Natural killer cell treated with Interleukin-12 subunit alpha and Interleukin-12 subunit beta and Interleukin-15 and Interleukin-18, amount 100 ng/mL, for 72 hours (primary cell): ENCODE measurements around the gene KCNC1. TPM values are rescaled to one million over a fixed set of nuclear protein-coding genes. Genes with fewer than 3 reads are reported as not detected.

Source experiments
- ATAC-seq, 2 donors: fragments of 150-1000 bp; cut with Tn5 transposase in 1 of 2; sonication (Bioruptor Pico), chemical (Tn5 transposase) in 1 of 2; 2 replicates each; pipeline ENCODE4 v1.10.0; 2021
- DNase-seq: peaks from one replicate; pipeline ENCODE4 v3.0.0; 2022; ENCODE audit warnings: low spot score
- H3K27ac Mint-ChIP-seq, 2 donors: 1 replicate in 1 of 2; 2 replicates in 1 of 2; pipeline ENCODE4 v1.8.0; 2022; ENCODE audit warnings: mixed read lengths in 2 of 2, mild to moderate bottlenecking in 1 of 2, moderate library complexity in 1 of 2
- H3K27me3 Mint-ChIP-seq, 2 donors: 1 replicate in 1 of 2; 2 replicates in 1 of 2; pipeline ENCODE4 v1.8.0; 2022; ENCODE audit warnings: mixed read lengths in 2 of 2
- H3K36me3 Mint-ChIP-seq: one replicate; pipeline ENCODE4 v1.8.0; 2022; ENCODE audit warnings: mixed read lengths
- H3K4me1 Mint-ChIP-seq, 2 donors: 1 replicate in 1 of 2; 2 replicates in 1 of 2; pipeline ENCODE4 v1.8.0; 2022; ENCODE audit warnings: low read depth in 2 of 2, mixed read lengths in 2 of 2, mild to moderate bottlenecking in 1 of 2
- H3K4me3 Mint-ChIP-seq: one replicate; pipeline ENCODE4 v1.8.0; 2022; ENCODE audit warnings: mixed read lengths
- H3K9me3 Mint-ChIP-seq: 2 replicates; pipeline ENCODE4 v1.8.0; 2022; ENCODE audit warnings: mixed read lengths
- total RNA-seq, 2 donors: library from RNA; stranded (reverse); gene quantifications; one replicate each; pipeline ENCODE4 v1.2.3, GENCODE V29; 2022

Gene KCNC1
- total RNA-seq, 2 donors from 2014 or later: not detected

GRCh38 chr11:17772704-17773600 lies 38.4 kb downstream of the KCNC1 start:
- no peaks in the 10 kb centered on the region for H3K27me3 Mint-ChIP-seq
- no peak overlapping the region for H3K27ac Mint-ChIP-seq
- ATAC-seq (no peak), DNase-seq (no peak)
- no peaks in the 10 kb centered on the region for H3K4me1 Mint-ChIP-seq
- H3K36me3 Mint-ChIP-seq: no peaks in the 10 kb centered on the region
- H3K4me3 Mint-ChIP-seq: no peak overlapping the region
- H3K9me3 Mint-ChIP-seq: no peaks in the 10 kb centered on the region

DNA sequence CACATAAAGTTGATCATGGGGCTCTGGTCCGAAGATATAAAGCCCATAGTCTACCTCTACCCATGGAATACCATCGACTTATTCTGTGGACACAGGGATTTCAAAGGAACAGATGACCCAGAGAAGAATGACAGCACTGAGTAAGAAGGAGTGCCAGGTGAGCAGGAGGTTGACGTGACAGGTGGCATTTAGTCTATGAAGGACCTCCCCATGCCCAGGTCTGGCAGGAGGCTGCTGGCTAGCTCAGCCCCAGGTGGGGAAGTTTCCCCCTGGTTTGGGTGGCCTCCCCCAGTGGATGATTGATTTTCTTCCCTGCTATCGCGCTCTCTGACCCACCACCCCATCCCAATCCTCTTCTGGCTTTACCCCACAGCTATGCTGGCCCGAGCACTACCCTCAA lies 39.1 kb downstream of the KCNC1 start:
- H3K27ac Mint-ChIP-seq: no peak overlapping the region
- H3K27me3 Mint-ChIP-seq: no peaks in the 10 kb centered on the region
- H3K36me3 Mint-ChIP-seq: no peaks in the 10 kb centered on the region
- H3K9me3 Mint-ChIP-seq: no peaks in the 10 kb centered on the region
- H3K4me3 Mint-ChIP-seq: no peak overlapping the region
- ATAC-seq (no peak), DNase-seq (no peak)
- no peaks in the 10 kb centered on the region for H3K4me1 Mint-ChIP-seq

- H3K4me3 Mint-ChIP-seq: no peak overlapping the region
- ATAC-seq (no peak), DNase-seq (no peak)
- H3K9me3 Mint-ChIP-seq: no peaks in the 10 kb centered on the region
- H3K4me1 Mint-ChIP-seq: no peaks in the 10 kb centered on the region
- no peaks in the 10 kb centered on the region for H3K36me3 Mint-ChIP-seq
- no peak overlapping the region for H3K27ac Mint-ChIP-seq
- no peaks in the 10 kb centered on the region for H3K27me3 Mint-ChIP-seq
Observed at GRCh38 chr11:17774232-17775034, 39.9 kb downstream of the KCNC1 start.

DNA sequence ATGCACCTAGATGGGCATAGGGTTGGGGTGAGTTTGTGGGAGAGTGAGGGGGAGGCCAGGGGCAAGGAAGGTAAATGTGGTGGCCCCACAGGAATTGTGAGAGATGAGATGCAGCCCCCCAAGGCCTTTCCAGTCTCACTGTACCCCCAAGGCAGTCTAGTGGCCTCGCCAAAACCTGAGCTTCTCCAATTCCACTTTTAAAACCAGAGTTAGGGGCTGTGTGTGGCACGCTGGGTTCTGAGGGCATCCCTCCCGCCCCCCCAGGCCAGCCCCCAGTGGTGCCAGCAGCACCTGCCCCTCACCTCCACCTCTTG lies 40.4 kb downstream of the KCNC1 start:
- no peaks in the 10 kb centered on the region for H3K27me3 Mint-ChIP-seq
- H3K9me3 Mint-ChIP-seq: no peaks in the 10 kb centered on the region
- DNase-seq (no peak), ATAC-seq (no peak)
- H3K36me3 Mint-ChIP-seq: no peaks in the 10 kb centered on the region
- H3K4me1 Mint-ChIP-seq: no peaks in the 10 kb centered on the region
- no peak overlapping the region for H3K4me3 Mint-ChIP-seq
- no peak overlapping the region for H3K27ac Mint-ChIP-seq

DNA sequence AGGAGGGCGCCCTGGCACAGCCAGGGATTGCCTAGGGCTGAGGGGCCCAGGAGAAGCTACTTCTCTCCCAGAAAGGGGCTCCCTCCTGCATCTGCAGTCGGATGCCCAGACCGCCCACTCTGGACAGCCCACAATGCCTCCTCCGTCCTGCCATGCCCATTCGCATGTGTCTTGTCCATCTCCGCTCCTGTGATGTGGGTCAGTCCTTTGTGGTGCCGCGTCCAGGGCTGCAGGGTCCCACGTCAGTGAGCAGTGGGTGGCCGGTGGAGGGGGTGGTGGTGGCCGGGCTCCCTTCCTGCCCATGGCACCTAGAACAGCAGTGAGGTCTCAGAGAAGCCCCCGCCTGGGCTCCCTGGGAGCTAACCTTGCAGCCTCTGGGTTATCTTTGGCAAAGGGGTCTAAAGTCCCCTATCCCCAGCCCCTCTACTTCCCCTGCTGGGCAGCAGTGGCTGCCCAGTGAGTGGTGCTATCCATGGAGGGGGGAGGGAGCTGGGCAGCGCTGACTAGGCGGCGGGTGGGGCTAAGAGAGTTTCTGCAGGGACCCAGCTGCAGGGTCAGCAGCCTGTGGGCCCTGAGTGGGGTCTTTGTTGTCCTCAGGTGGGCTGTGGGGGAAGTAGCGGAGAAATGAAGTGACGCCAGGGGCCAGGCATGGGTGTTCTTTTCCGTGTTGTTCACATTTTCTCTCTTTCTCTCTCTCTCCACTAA lies 41.1 kb downstream of the KCNC1 start:
- Mint-ChIP-seq H3K27me3 (no peaks in the 10 kb centered on the region), H3K36me3 (no peaks in the 10 kb centered on the region), H3K4me3 (no peak overlapping the region), H3K9me3 (no peaks in the 10 kb centered on the region), H3K27ac (no peak overlapping the region), H3K4me1 (no peaks in the 10 kb centered on the region)
- ATAC-seq (no peak), DNase-seq (no peak)

GRCh38 chr11:17776212-17776875 lies 41.8 kb downstream of the KCNC1 start:
- H3K4me3 Mint-ChIP-seq: no peak overlapping the region
- ATAC-seq (no peak), DNase-seq (no peak)
- H3K36me3 Mint-ChIP-seq: no peaks in the 10 kb centered on the region
- H3K27me3 Mint-ChIP-seq: no peaks in the 10 kb centered on the region
- no peak overlapping the region for H3K27ac Mint-ChIP-seq
- no peaks in the 10 kb centered on the region for H3K4me1 Mint-ChIP-seq
- no peaks in the 10 kb centered on the region for H3K9me3 Mint-ChIP-seq

- ATAC-seq (no peak), DNase-seq (no peak)
- no peaks in the 10 kb centered on the region for H3K4me1 Mint-ChIP-seq
- no peaks in the 10 kb centered on the region for H3K9me3 Mint-ChIP-seq
- H3K4me3 Mint-ChIP-seq: no peak overlapping the region
- H3K36me3 Mint-ChIP-seq: no peaks in the 10 kb centered on the region
- no peaks in the 10 kb centered on the region for H3K27me3 Mint-ChIP-seq
- no peak overlapping the region for H3K27ac Mint-ChIP-seq
Observed at GRCh38 chr11:17777086-17777737, 42.6 kb downstream of the KCNC1 start.

GRCh38 chr11:17777738-17778091 lies 43.1 kb downstream of the KCNC1 start:
- H3K9me3 Mint-ChIP-seq: no peaks in the 10 kb centered on the region
- no peaks in the 10 kb centered on the region for H3K27me3 Mint-ChIP-seq
- no peak for DNase-seq
- no peak overlapping the region for H3K4me3 Mint-ChIP-seq
- H3K27ac Mint-ChIP-seq: no peak overlapping the region
- H3K36me3 Mint-ChIP-seq: no peaks in the 10 kb centered on the region
- ATAC-seq: no peak
- H3K4me1 Mint-ChIP-seq: no peaks in the 10 kb centered on the region

DNA sequence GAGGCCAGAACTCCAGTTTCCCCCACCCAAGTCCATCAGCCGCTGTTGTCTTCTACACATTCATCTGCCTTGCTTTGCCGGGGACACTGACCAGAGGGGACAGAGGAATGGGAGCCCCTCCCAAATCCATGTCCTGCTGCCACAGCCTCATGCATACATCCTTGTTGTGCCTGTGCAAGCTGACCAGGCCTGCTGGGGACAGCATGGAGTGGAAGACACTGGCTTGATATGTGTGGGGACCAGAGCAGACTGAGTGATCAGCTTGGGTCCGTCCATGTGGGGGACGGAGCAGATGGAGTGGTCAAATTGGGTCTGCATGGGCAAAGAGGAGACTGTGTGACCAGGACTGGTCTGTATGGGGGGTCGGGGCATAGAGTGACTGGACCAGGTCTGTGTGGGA lies 43.8 kb downstream of the KCNC1 start:
- Mint-ChIP-seq H3K27ac (no peak overlapping the region), H3K4me3 (no peak overlapping the region), H3K27me3 (no peaks in the 10 kb centered on the region), H3K36me3 (no peaks in the 10 kb centered on the region), H3K4me1 (no peaks in the 10 kb centered on the region), H3K9me3 (no peaks in the 10 kb centered on the region)
- DNase-seq (no peak), ATAC-seq (no peak)

DNA sequence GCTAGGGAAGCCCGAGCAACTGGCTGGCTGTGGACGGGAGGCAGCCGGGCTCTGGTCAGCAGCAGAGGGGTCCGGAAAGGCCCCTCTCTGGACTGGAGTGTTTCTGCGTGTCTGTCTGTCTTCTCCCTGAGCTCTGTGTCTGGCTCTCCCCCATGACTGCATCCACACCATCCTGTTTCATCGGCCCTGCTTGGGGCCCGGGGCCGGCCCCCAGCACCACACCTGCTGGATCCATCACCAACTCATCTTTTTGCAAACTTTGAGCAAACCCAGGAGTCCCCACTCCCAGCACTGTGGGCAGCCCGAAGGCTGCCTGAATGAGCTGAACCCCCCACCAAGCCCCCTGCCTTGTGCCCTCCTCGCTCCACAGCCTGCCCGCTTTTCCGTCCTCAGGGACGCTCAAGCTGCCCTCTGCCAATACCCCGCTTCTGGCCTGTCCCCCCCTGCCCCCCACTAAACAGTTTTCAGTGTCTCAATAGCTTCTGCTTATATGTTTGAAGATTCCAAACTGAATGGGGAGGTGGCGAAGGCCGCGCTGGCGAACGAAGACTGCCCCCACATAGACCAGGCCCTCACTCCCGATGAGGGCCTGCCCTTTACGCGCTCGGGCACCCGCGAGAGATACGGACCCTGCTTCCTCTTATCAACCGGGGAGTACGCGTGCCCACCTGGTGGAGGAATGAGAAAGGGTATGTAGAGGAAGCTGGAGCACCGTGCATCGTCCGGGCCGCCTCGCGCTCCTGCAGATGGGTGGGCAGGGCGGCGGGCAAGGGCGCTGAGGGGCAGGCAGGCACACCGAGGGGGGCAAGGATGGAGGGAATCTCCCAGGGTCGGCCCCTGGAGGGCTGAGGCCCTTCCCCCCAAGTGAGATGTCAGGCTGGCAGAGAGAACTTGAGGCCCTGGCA lies 44.6 kb downstream of the KCNC1 start:
- Mint-ChIP-seq H3K9me3 (no peaks in the 10 kb centered on the region), H3K4me1 (no peaks in the 10 kb centered on the region), H3K27ac (no peak overlapping the region), H3K27me3 (no peaks in the 10 kb centered on the region), H3K36me3 (no peaks in the 10 kb centered on the region), H3K4me3 (no peak overlapping the region)
- DNase-seq (no peak), ATAC-seq (no peak)

DNA sequence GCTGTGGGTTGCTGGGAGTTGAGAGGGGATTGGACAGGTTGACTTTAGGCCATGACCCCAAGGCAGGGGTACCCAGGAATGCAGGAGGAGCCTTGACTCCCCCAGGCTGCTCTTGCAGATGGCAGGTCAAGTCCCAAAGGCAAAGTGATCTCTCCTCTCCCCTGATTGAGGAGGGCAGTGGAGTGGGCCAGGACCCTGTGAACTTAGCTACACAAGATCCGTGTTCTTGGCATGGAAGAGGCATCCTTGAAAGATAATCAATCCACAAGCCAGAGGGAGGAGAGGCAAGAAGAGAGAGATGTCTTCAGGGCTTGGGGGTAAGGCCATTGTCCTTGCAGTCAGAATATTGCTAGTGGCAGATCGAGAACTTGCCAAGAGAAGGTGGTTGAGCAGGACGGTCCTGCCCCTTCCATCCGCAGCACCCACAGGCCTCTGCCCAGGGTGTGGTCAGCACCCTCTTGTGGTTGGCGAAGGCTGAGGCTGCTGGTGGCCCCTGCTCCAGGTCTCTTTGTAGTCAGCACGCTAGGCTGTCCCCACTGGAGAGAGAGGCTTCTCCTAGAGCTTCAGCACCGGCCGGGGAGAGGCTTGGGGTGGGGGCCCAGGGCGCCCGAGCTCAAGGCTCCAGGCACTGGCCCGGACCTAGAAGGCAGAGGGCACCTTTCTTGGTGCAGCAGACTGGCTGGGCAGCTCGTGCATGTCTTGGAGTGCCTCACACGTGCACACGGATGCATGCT lies 45.4 kb downstream of the KCNC1 start:
- Mint-ChIP-seq H3K27ac (no peak overlapping the region), H3K9me3 (no peaks in the 10 kb centered on the region), H3K27me3 (no peaks in the 10 kb centered on the region), H3K36me3 (no peaks in the 10 kb centered on the region), H3K4me1 (no peaks in the 10 kb centered on the region), H3K4me3 (no peak overlapping the region)
- DNase-seq (no peak), ATAC-seq (no peak)

DNA sequence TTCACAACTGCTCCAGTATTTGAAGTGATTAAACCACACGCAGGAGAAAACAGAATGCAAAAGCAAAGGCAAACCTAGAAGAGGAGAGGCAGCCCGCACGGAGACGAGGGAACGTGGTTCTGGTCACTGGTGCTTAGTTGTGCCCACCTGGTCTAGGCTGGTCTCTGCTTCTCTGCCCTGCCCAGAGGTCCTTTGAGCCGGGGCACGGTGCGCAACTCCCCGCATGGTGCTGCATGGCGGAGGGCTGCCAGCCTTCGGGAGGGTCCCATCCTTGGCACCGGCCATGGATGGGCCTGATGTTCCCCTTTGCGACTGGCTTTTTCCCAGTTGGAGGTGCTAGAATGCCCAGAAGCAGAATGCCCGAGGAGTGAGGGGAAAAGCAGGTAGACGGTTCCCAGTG lies 46.1 kb downstream of the KCNC1 start:
- no peaks in the 10 kb centered on the region for H3K9me3 Mint-ChIP-seq
- H3K4me3 Mint-ChIP-seq: no peak overlapping the region
- no peaks in the 10 kb centered on the region for H3K36me3 Mint-ChIP-seq
- ATAC-seq (peak in 1 of 2 donors; percentile 24), DNase-seq (no peak)
- no peak overlapping the region for H3K27ac Mint-ChIP-seq
- H3K27me3 Mint-ChIP-seq: no peaks in the 10 kb centered on the region
- no peaks in the 10 kb centered on the region for H3K4me1 Mint-ChIP-seq
